H1 (cell line): ENCODE measurements around the gene CARF.
"Not testable (repeated sequence)": the region's sequence is repeated elsewhere in the genome, so short reads cannot be mapped to it uniquely, and the experiment has no call there.

Experiments used
- ATF3 ChIP-seq: IDR thresholded peaks from 2 replicates; pipeline ENCODE4 v1.6.1; 2011; ENCODE audit warnings: low read depth, mild to moderate bottlenecking, low read length; ENCODE audit not compliant: insufficient read depth
- CTCF ChIP-seq, 3 experiments: IDR thresholded peaks; 1 replicate in 2 of 3; 2 replicates in 1 of 3; pipeline versions ENCODE4 v1.5.1 to v1.6.1; 2011; ENCODE audit warnings: low read length in 3 of 3, mild to moderate bottlenecking in 3 of 3, inconsistent platforms in 2 of 3, low read depth in 1 of 3, moderate library complexity in 1 of 3; ENCODE audit not compliant: insufficient read depth in 1 of 3; ENCODE audit errors: control extremely low read depth in 1 of 3
- GTF2F1 ChIP-seq: IDR thresholded peaks from 2 replicates; pipeline ENCODE4 v1.6.1; 2012; ENCODE audit warnings: low read depth, low read length, improper control_type of control experiment, borderline replicate concordance
- SRF ChIP-seq: IDR thresholded peaks from 2 replicates; pipeline ENCODE4 v1.6.1; 2011; ENCODE audit warnings: mild to moderate bottlenecking, low read depth, low read length, moderate library complexity

GRCh38 chr2:202949333-202949732, 37.3 kb downstream of the CARF start:
- TF ChIP-seq GTF2F1; CTCF (IDR thresholded peaks at IDR 0.05; ENCODE audit: control extremely low read depth in 1 of 3, insufficient read depth in 1 of 3, low read depth in 1 of 3, low read length in 3 of 3); SRF; ATF3: not testable (repeated sequence)
